DND-41 (cell line): ENCODE results near the gene SF3A1.

Experiments used
- ATAC-seq: fragments of 200-7000 bp; cut with Tn5 transposase; 3 replicates; pipeline ENCODE4 v1.9.1; 2021; ENCODE audit warnings: low read depth; ENCODE audit not compliant: insufficient read depth
- DNase-seq: peaks from one replicate; pipeline ENCODE4 v3.0.0-alpha.2; 2020
- H2AFZ ChIP-seq: 2 replicates; pipeline ENCODE4 v1.6.0; 2012; ENCODE audit warnings: low read depth, low read length
- H3K27ac ChIP-seq: 2 replicates; pipeline ENCODE4 v1.5.1; 2012; ENCODE audit warnings: low read length, inconsistent platforms
- H3K27me3 ChIP-seq: fragments of 200-600 bp; sonication (generic); 2 replicates; pipeline ENCODE4 v1.6.0; 2012; ENCODE audit warnings: low read length, mild to moderate bottlenecking, inconsistent platforms; ENCODE audit not compliant: insufficient read depth, poor library complexity
- H3K36me3 ChIP-seq: 2 replicates; pipeline ENCODE4 v1.5.1; 2012; ENCODE audit warnings: low read length, inconsistent platforms; ENCODE audit not compliant: insufficient read depth
- H3K4me1 ChIP-seq: 2 replicates; pipeline ENCODE4 v1.5.1; 2012; ENCODE audit warnings: mild to moderate bottlenecking, low read length; ENCODE audit not compliant: insufficient read depth
- H3K4me2 ChIP-seq: 2 replicates; pipeline ENCODE4 v1.6.0; 2012; ENCODE audit warnings: mild to moderate bottlenecking, moderate library complexity, low read length, inconsistent platforms; ENCODE audit not compliant: insufficient read depth
- H3K4me3 ChIP-seq, 2 experiments: fragments of 200-600 bp in 1 of 2; shearing (Covaris generic) in 1 of 2; 2 replicates each; pipeline ENCODE4 v1.5.1; 2012 to 2016; ENCODE audit warnings: inconsistent platforms in 2 of 2, low read length in 2 of 2, mild to moderate bottlenecking in 2 of 2, low read depth in 1 of 2, moderate library complexity in 1 of 2
- H3K79me2 ChIP-seq: 2 replicates; pipeline ENCODE4 v1.6.0; 2012; ENCODE audit warnings: low read length, inconsistent platforms; ENCODE audit not compliant: insufficient read depth
- H3K9ac ChIP-seq: 2 replicates; pipeline ENCODE4 v1.6.0; 2012; ENCODE audit warnings: low read depth, mild to moderate bottlenecking, inconsistent platforms, low read length, moderate library complexity
- H3K9me3 ChIP-seq: 2 replicates; pipeline ENCODE4 v1.5.1; 2012; ENCODE audit warnings: low read length, moderate library complexity, mild to moderate bottlenecking, inconsistent platforms; ENCODE audit not compliant: insufficient read depth, severe bottlenecking
- H4K20me1 ChIP-seq: 2 replicates; pipeline ENCODE4 v1.6.0; 2012; ENCODE audit warnings: low read length; ENCODE audit not compliant: insufficient read depth
- CTCF ChIP-seq: IDR thresholded peaks from 2 replicates; pipeline ENCODE4 v1.5.1; 2012; ENCODE audit warnings: borderline replicate concordance, low read length, moderate library complexity, mild to moderate bottlenecking; ENCODE audit not compliant: poor library complexity, severe bottlenecking; ENCODE audit errors: extremely low read depth
- EZH2 ChIP-seq: IDR thresholded peaks from 3 replicates; pipeline ENCODE4 v1.6.1; 2012; ENCODE audit warnings: borderline replicate concordance, low read depth, mild to moderate bottlenecking, moderate library complexity, low read length, inconsistent platforms; ENCODE audit not compliant: severe bottlenecking

Gene SF3A1

GRCh38 chr22:30400159-30400558, 43.5 kb upstream of the SF3A1 start:
- no peak for ATAC-seq
- H3K27me3 ChIP-seq = no peaks in the 10 kb centered on the region
- 0 out of 2 replicates have a peak overlapping the region, but pooled peaks have one; percentile 18 for H3K4me2 ChIP-seq
- H3K9me3 ChIP-seq = no peaks in the 10 kb centered on the region
- peaks cover 29% of the 10 kb centered on the region for H4K20me1 ChIP-seq
- peak overlapping the region; percentile 30 for H3K27ac ChIP-seq
- no peak for DNase-seq
- H3K9ac ChIP-seq = no peak overlapping the region
- H2AFZ ChIP-seq = no peak overlapping the region
- H3K4me3 ChIP-seq = no peak overlapping the region
- TF ChIP-seq CTCF (no peak), EZH2 (no peak)
- peaks cover 41% of the 10 kb centered on the region for H3K4me1 ChIP-seq
- H3K79me2 ChIP-seq = peaks cover 64% of the 10 kb centered on the region
- H3K36me3 ChIP-seq = peaks cover 38% of the 10 kb centered on the region

GRCh38 chr22:30399718-30400117, 43.0 kb upstream of the SF3A1 start:
- peaks cover 64% of the 10 kb centered on the region for H3K79me2 ChIP-seq
- H3K4me2 ChIP-seq = peak overlapping the region; percentile 18; the same call in 1 of the 2 replicates
- ATAC-seq (no peak), DNase-seq (no peak)
- no peaks in the 10 kb centered on the region for H3K27me3 ChIP-seq
- no peak overlapping the region for H2AFZ ChIP-seq
- peak overlapping the region; percentile 30 for H3K27ac ChIP-seq
- H3K9ac ChIP-seq = no peak overlapping the region
- peaks cover 28% of the 10 kb centered on the region for H4K20me1 ChIP-seq
- peaks cover 37% of the 10 kb centered on the region for H3K36me3 ChIP-seq
- no peak overlapping the region for H3K4me3 ChIP-seq
- TF ChIP-seq CTCF (no peak), EZH2 (no peak)
- H3K4me1 ChIP-seq = peaks cover 41% of the 10 kb centered on the region
- H3K9me3 ChIP-seq = no peaks in the 10 kb centered on the region

GRCh38 chr22:30398685-30399680, 42.3 kb upstream of the SF3A1 start:
- H3K4me1 ChIP-seq = peaks cover 41% of the 10 kb centered on the region
- H3K9ac ChIP-seq = peak overlapping the region; percentile 67
- peak; percentile 85 for DNase-seq
- peak overlapping the region; percentile 74 for H3K27ac ChIP-seq
- H3K79me2 ChIP-seq = peaks cover 58% of the 10 kb centered on the region
- peak overlapping the region; percentile 69 for H3K4me2 ChIP-seq
- H3K4me3 ChIP-seq = peak overlapping the region in 1 of 2 experiments; percentile 56; a peak in 3 of 4 replicates
- H3K36me3 ChIP-seq = peaks cover 30% of the 10 kb centered on the region
- no peaks in the 10 kb centered on the region for H3K27me3 ChIP-seq
- H4K20me1 ChIP-seq = peaks cover 24% of the 10 kb centered on the region
- no peaks in the 10 kb centered on the region for H3K9me3 ChIP-seq
- H2AFZ ChIP-seq = no peak overlapping the region
- peak; percentile 82 for ATAC-seq
- TF ChIP-seq EZH2 (no peak), CTCF (no peak)
